GM12891 (cell line): Measurements from ENCODE around the gene MEGF6.

Experiments
- POLR2A ChIP-seq: IDR thresholded peaks from 2 replicates; pipeline ENCODE4 v1.6.1; 2011; ENCODE audit warnings: low read depth, low read length, control low read depth
- POLR2AphosphoS5 ChIP-seq: IDR thresholded peaks from 2 replicates; pipeline ENCODE4 v1.6.1; 2011; ENCODE audit warnings: low read depth, low read length, control low read depth
- SPI1 ChIP-seq: IDR thresholded peaks from 2 replicates; pipeline ENCODE4 v1.6.1; 2011; ENCODE audit warnings: low read depth, low read length, control low read depth
- TAF1 ChIP-seq: IDR thresholded peaks from 2 replicates; pipeline ENCODE4 v1.6.1; 2011; ENCODE audit warnings: low read depth, low read length, control low read depth

DNA sequence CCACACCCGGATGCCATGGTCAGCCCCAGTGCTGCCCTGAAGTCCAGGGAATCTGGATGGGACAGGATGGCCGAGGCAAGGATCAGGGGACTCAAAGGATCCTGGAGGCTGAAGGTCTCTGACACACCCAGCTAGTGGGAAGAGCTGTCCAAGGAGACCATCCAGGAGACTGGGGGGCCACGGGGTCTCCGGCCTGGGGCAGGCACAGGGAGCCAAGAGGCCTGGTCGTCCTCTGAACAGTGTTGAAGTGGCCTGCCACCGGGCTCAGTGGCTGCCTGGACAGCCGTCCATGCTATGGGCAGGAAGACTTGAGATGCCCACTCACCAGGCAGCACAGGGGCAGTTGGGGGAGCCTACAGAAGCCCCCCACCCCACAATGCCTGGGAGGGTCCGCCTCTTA, 41.9 kb downstream of the MEGF6 start:
- TF ChIP-seq POLR2A (no peak), POLR2AphosphoS5 (no peak), SPI1 (no peak), TAF1 (no peak)
